Measurements from ENCODE around the gene KLRC4. TPM values are rescaled to one million over a fixed set of nuclear protein-coding genes. Genes with fewer than 3 reads are reported as not detected.
"Not testable (repeated sequence)": the region's sequence is repeated elsewhere in the genome, so short reads cannot be mapped to it uniquely, and the experiment has no call there.

KLRC4 gene
- total and polyA plus RNA-seq, 2 donors (not counting 3 experiments of a cell fraction or from before 2014, with no cell fraction given), result not detected

DNA sequence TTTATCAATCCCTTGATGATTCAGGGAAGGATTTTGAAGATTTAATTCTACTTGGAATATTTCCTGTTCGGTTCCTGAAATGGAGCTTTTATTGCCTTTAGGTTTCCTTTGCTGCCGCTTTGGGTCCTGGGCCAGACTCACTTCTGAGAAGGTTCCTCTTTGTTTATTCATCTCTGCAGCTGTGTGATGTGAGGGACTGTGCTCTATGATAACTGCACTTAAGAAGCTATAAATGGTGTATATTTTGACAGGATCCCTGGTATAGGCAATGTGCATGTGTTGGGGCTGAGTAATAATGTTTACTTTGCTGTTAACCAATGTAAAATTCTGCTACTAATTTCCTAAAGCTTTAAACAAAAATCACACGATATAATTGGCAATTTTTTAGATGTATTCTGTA lies 26.3 kb upstream of the KLRC4 start, which contains the start of gene KLRC2:
TSS of gene KLRC2 (minus strand) at position 195 of the 400 bp plus-strand sequence. CDS start at position 171, 24 bp downstream.
- H4K20me1 ChIP-seq (replicated peaks; ENCODE audit: control insufficient read depth, extremely low read depth, insufficient read depth, low read length); H2AFZ ChIP-seq (ENCODE audit: low read depth, low read length); H3K79me2 ChIP-seq (ENCODE audit: control insufficient read depth, insufficient read depth, low read length); H3K27ac ChIP-seq (ENCODE audit: insufficient read depth, low read depth, low read length); BruUV-seq (replicated peaks); intact Hi-C loops (cut with micrococcal nuclease); H3K9me3 ChIP-seq (replicated peaks; ENCODE audit: control insufficient read depth, insufficient read depth, low read length); H3K27me3 ChIP-seq (ENCODE audit: control insufficient read depth in 2 of 2, insufficient read depth in 2 of 2, low read length in 2 of 2); H3K4me2 ChIP-seq (ENCODE audit: insufficient read depth, low read length); H3K4me1 ChIP-seq (ENCODE audit: control insufficient read depth, extremely low read depth, insufficient read depth, low read length); H3K9ac ChIP-seq (replicated peaks; ENCODE audit: extremely low read depth, insufficient read depth, low read length); CTCF ChIA-PET; dilution Hi-C loops (cut with MboI; ENCODE audit: extremely low pct_ligation_motif_present, low sequenced_read_pairs); H3K36me3 ChIP-seq (ENCODE audit: control insufficient read depth in 2 of 2, extremely low read depth in 1 of 2, insufficient read depth in 2 of 2, low read length in 2 of 2); H3K9me1 ChIP-seq (replicated peaks; ENCODE audit: control insufficient read depth, extremely low read depth, insufficient read depth, low read length); H3K4me3 ChIP-seq (replicated peaks in 1 of 3; ENCODE audit: insufficient read depth in 1 of 3, low read depth in 1 of 3, low read length in 3 of 3); POLR2A ChIA-PET: not testable (repeated sequence)
- TF ChIP-seq FOS (IDR thresholded peaks at IDR 0.05; ENCODE audit: borderline replicate concordance, insufficient read depth, low read length), result peak; percentile 40
- FAIRE-seq (peak; percentile 62), DNase-seq (ENCODE audit: low read depth, low spot score) (peak; percentile 83)

DNA sequence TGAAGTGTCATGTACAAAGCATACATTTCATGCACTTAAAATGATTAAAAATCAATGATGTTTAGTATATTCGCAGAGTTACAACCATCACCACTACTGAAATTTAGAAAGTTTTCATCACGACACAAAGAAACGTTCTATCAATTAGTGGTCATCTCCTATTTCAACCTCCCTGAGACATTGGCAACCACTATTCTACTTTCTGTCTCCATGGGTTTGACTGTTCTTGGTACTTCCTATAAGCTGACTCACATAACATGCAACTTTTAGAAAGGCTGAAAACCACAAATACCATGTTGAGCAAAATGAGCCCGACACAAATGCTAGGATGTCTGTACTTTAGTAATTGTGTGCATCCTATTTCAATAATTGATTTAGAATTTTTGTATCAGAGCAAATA lies 21.1 kb upstream of the KLRC4 start:
- CTCF ChIA-PET; H3K4me1 ChIP-seq (ENCODE audit: control insufficient read depth, extremely low read depth, insufficient read depth, low read length); H3K4me2 ChIP-seq (ENCODE audit: insufficient read depth, low read length); FAIRE-seq; intact Hi-C loops (cut with micrococcal nuclease); H3K27me3 ChIP-seq (ENCODE audit: control insufficient read depth in 2 of 2, insufficient read depth in 2 of 2, low read length in 2 of 2); BruUV-seq (replicated peaks); H3K79me2 ChIP-seq (ENCODE audit: control insufficient read depth, insufficient read depth, low read length); H3K9ac ChIP-seq (replicated peaks; ENCODE audit: extremely low read depth, insufficient read depth, low read length); H3K9me3 ChIP-seq (replicated peaks; ENCODE audit: control insufficient read depth, insufficient read depth, low read length); H3K4me3 ChIP-seq (replicated peaks in 1 of 3; ENCODE audit: insufficient read depth in 1 of 3, low read depth in 1 of 3, low read length in 3 of 3); H4K20me1 ChIP-seq (replicated peaks; ENCODE audit: control insufficient read depth, extremely low read depth, insufficient read depth, low read length); H3K9me1 ChIP-seq (replicated peaks; ENCODE audit: control insufficient read depth, extremely low read depth, insufficient read depth, low read length); dilution Hi-C loops (cut with MboI; ENCODE audit: extremely low pct_ligation_motif_present, low sequenced_read_pairs); H2AFZ ChIP-seq (ENCODE audit: low read depth, low read length); DNase-seq (ENCODE audit: low read depth, low spot score); H3K36me3 ChIP-seq (ENCODE audit: control insufficient read depth in 2 of 2, extremely low read depth in 1 of 2, insufficient read depth in 2 of 2, low read length in 2 of 2); POLR2A ChIA-PET; H3K27ac ChIP-seq (ENCODE audit: insufficient read depth, low read depth, low read length): not testable (repeated sequence)

DNA sequence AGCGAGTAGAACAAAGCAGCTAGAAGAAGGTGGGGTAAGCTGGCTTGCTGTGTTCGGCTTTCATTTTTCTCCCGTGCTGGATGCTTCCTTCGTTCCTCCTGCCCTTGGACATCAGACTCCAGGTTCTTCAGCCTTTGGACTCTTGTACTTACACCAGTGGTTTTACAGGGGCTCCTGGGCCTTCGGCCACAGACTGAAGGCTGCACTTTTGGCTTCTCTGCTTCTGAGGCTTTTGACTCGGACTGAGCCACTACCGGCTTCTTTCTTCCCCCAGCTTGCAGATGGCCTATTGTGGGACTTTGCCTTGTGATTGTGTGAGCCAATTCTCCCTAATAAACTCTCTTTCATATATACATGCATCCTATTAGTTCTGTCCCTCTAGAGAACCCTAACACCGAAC lies 16.4 kb upstream of the KLRC4 start:
- CTCF ChIA-PET, result interaction anchor here (0.6 kb wide), 1 partner anchor 15 kb away, joined by 6 read pairs; no protein-coding TSS in a partner anchor

DNA sequence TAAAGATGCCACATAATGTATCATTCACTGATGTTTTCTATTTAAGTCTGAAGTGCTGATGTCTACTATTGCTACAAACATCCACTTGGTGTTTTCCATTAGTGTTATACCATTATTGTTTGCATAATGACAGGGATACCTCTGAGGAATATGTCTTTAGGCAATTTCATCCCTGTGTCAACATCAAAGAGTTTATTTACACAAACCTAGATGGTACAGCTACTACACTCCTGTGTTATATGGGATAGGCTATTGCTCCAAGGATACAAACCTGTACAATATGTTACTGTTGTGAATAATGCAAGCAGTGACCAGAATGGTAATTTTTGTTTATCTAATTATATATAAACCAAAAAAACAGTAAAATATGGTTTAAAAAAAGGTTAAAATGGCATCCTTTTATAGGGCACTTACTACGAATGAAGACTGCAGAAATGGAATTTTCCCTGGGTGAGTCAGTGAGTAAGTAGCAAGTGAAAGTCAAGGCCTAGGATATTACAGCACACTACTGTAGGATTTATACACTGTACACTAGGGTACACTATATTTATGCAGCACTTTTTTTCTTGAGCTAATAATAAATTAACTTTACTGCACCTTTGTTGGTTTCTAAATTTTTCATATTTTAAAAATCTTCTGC lies 14.8 kb upstream of the KLRC4 start:
- H3K79me2 ChIP-seq (ENCODE audit: control insufficient read depth, insufficient read depth, low read length); H3K4me3 ChIP-seq (replicated peaks in 1 of 3; ENCODE audit: insufficient read depth in 1 of 3, low read depth in 1 of 3, low read length in 3 of 3); H3K9me3 ChIP-seq (replicated peaks; ENCODE audit: control insufficient read depth, insufficient read depth, low read length); CTCF ChIA-PET; H3K36me3 ChIP-seq (ENCODE audit: control insufficient read depth in 2 of 2, extremely low read depth in 1 of 2, insufficient read depth in 2 of 2, low read length in 2 of 2); H3K4me1 ChIP-seq (ENCODE audit: control insufficient read depth, extremely low read depth, insufficient read depth, low read length); POLR2A ChIA-PET; H3K9ac ChIP-seq (replicated peaks; ENCODE audit: extremely low read depth, insufficient read depth, low read length); H4K20me1 ChIP-seq (replicated peaks; ENCODE audit: control insufficient read depth, extremely low read depth, insufficient read depth, low read length); intact Hi-C loops (cut with micrococcal nuclease); DNase-seq (ENCODE audit: low read depth, low spot score); FAIRE-seq; H3K9me1 ChIP-seq (replicated peaks; ENCODE audit: control insufficient read depth, extremely low read depth, insufficient read depth, low read length); H3K4me2 ChIP-seq (ENCODE audit: insufficient read depth, low read length); H3K27ac ChIP-seq (ENCODE audit: insufficient read depth, low read depth, low read length); dilution Hi-C loops (cut with MboI; ENCODE audit: extremely low pct_ligation_motif_present, low sequenced_read_pairs); H3K27me3 ChIP-seq (ENCODE audit: control insufficient read depth in 2 of 2, insufficient read depth in 2 of 2, low read length in 2 of 2); BruUV-seq (replicated peaks); H2AFZ ChIP-seq (ENCODE audit: low read depth, low read length): not testable (repeated sequence)

More for the DNA sequence above, 16.4 kb upstream of the KLRC4 start:
- intact Hi-C loops (cut with micrococcal nuclease); H2AFZ ChIP-seq (ENCODE audit: low read depth, low read length); H3K79me2 ChIP-seq (ENCODE audit: control insufficient read depth, insufficient read depth, low read length); POLR2A ChIA-PET; H3K4me3 ChIP-seq (replicated peaks in 1 of 3; ENCODE audit: insufficient read depth in 1 of 3, low read depth in 1 of 3, low read length in 3 of 3); H3K9me1 ChIP-seq (replicated peaks; ENCODE audit: control insufficient read depth, extremely low read depth, insufficient read depth, low read length); BruUV-seq (replicated peaks); H3K4me1 ChIP-seq (ENCODE audit: control insufficient read depth, extremely low read depth, insufficient read depth, low read length); H3K9ac ChIP-seq (replicated peaks; ENCODE audit: extremely low read depth, insufficient read depth, low read length); H3K9me3 ChIP-seq (replicated peaks; ENCODE audit: control insufficient read depth, insufficient read depth, low read length); H3K27ac ChIP-seq (ENCODE audit: insufficient read depth, low read depth, low read length); H3K36me3 ChIP-seq (ENCODE audit: control insufficient read depth in 2 of 2, extremely low read depth in 1 of 2, insufficient read depth in 2 of 2, low read length in 2 of 2); H3K27me3 ChIP-seq (ENCODE audit: control insufficient read depth in 2 of 2, insufficient read depth in 2 of 2, low read length in 2 of 2); FAIRE-seq; DNase-seq (ENCODE audit: low read depth, low spot score); dilution Hi-C loops (cut with MboI; ENCODE audit: extremely low pct_ligation_motif_present, low sequenced_read_pairs); H3K4me2 ChIP-seq (ENCODE audit: insufficient read depth, low read length); H4K20me1 ChIP-seq (replicated peaks; ENCODE audit: control insufficient read depth, extremely low read depth, insufficient read depth, low read length): not testable (repeated sequence)

Data from endothelial cell of umbilical vein (primary cell).